IPS-15b (cell line): ENCODE results near the gene SEMA5B.

Source experiments
- H3K27me3 ChIP-seq: one replicate; pipeline ENCODE4 v1.6.1; 2013; ENCODE audit warnings: low read length; ENCODE audit not compliant: control insufficient read depth, insufficient read depth
- H3K36me3 ChIP-seq: one replicate; pipeline ENCODE4 v1.6.1; 2013; ENCODE audit warnings: low read length; ENCODE audit not compliant: control insufficient read depth, insufficient read depth
- H3K4me1 ChIP-seq: one replicate; pipeline ENCODE4 v1.6.1; 2013; ENCODE audit warnings: mild to moderate bottlenecking, low read length; ENCODE audit not compliant: control insufficient read depth, insufficient read depth
- H3K4me3 ChIP-seq: one replicate; pipeline ENCODE4 v1.5.1; 2013; ENCODE audit warnings: low read depth, low read length
- H3K9ac ChIP-seq: one replicate; pipeline ENCODE4 v1.6.1; 2013; ENCODE audit warnings: low read depth, mild to moderate bottlenecking, low read length
- H3K9me3 ChIP-seq: one replicate; pipeline ENCODE4 v1.6.1; 2013; ENCODE audit warnings: mild to moderate bottlenecking, low read length; ENCODE audit not compliant: control insufficient read depth, insufficient read depth

Gene SEMA5B

DNA sequence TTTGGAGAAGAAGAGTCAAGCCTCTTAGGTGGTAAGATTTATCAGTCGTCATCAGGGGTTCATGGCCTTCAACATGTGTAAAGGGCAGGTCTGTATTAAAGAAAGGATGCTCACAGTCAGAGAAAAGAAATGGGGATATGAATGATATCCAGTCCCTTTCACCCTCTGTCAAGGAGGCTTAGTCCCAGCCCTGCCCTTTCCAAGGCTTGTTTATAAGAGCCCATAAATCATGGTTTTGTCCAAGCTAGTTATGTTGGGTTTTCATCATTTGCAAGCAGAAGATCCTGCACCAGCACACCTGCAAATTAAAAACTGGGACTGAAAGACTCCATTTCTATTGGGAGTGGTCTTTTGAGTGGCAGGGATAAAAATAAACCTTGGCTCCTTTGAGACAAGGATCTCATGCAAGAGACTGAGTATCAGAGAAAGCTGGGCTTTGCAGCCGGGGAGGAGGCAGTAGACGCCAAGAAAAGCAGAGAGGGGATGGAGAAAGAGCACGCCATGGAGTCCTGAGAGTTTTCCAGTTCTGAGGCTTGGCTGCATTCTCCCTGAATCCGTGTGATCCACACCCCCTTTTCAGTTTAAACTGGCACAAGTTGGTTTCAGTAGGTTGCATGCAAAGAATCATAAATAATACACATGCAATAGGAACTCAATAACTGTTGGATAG, 26.7 kb upstream of the SEMA5B start:
- no peaks in the 10 kb centered on the region for H3K4me1 ChIP-seq
- no peak overlapping the region for H3K4me3 ChIP-seq

DNA sequence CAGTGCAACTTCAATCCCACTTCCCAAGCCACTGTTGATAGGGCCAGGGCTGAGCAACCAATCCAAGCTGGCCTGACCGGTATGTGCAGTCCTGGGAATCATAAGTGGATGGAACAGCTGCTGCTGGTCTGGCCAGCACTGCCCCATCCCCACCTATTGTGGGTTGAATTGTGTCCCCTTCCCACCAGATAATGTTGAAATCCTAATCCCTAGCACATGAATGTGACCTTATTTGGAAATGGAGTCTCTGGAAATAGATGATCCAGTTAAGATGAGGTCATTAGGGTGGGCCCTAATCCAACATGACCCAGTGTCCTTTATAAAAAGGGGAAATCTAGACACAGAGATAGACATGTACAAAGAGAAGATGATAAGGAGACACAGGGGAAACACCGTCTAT, 25.5 kb upstream of the SEMA5B start:
- Histone ChIP-seq H3K36me3 (no peaks in the 10 kb centered on the region), H3K9ac (no peak overlapping the region), H3K4me1 (no peaks in the 10 kb centered on the region), H3K4me3 (no peak overlapping the region), H3K27me3 (no peaks in the 10 kb centered on the region), H3K9me3 (no peaks in the 10 kb centered on the region)

More for the DNA sequence above, 26.7 kb upstream of the SEMA5B start:
- Histone ChIP-seq H3K9ac (no peak overlapping the region), H3K36me3 (no peaks in the 10 kb centered on the region), H3K27me3 (no peaks in the 10 kb centered on the region), H3K9me3 (no peaks in the 10 kb centered on the region)

DNA sequence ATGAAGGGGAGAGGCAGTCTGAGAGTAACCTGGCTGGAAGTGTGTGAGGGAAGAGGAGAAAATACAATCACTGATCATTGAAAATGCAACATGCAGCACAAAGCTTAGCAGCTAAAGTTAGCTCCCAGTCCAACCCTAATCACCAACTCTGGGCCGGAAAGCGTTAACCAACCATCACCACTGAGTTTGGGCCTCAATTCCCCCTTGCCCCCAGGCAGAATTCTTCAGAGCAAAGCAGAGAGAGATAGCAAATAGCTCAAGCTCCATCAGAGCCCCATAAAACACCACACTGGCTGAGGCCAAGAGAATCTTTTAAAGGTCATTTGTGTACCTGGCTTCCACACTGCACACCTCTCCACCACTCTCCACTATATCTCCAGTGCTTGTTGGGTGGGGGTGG, 23.1 kb upstream of the SEMA5B start:
- Histone ChIP-seq H3K36me3 (no peaks in the 10 kb centered on the region), H3K9ac (no peak overlapping the region), H3K4me3 (no peak overlapping the region), H3K9me3 (no peaks in the 10 kb centered on the region), H3K4me1 (no peaks in the 10 kb centered on the region), H3K27me3 (no peaks in the 10 kb centered on the region)

DNA sequence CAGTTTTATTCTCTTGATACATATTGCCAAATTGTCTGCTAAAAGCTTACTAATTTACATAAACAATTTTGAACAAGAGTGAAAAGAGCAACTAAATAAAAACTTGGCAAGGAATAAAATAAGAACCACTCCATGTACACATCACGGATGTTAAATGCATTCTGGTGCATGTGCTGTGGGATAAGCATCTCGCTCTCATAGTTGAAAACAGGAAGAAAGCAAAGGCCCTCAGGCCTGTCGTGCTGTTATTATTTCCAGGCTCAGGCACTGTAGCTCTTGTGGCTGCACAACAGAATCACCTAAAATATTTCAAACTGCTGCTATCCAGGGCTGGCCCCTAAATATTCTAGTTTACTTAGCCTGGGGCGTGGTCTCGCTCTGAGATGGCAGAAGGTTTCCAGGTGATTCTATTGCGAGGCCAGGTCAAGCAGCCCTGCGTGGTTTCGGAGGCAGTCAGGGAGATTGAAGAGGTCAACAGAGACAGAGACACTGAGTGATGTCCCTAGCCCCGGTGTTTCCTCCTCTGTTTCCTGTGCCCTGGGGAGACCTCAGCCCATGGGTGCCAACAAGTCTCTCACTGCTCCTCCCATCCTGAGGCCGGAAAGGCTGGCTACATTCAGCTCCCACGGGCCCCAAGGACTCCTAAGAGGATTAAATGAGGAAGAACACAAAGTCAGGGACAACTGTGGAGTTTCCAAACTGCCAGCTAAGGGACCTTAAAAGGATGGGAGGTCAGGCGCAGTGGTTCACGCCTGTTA, 21.1 kb upstream of the SEMA5B start:
- H3K36me3 ChIP-seq = no peaks in the 10 kb centered on the region
- H3K4me1 ChIP-seq = peaks cover 4% of the 10 kb centered on the region
- peaks cover 2% of the 10 kb centered on the region for H3K27me3 ChIP-seq
- no peak overlapping the region for H3K4me3 ChIP-seq
- H3K9ac ChIP-seq = no peak overlapping the region
- no peaks in the 10 kb centered on the region for H3K9me3 ChIP-seq

DNA sequence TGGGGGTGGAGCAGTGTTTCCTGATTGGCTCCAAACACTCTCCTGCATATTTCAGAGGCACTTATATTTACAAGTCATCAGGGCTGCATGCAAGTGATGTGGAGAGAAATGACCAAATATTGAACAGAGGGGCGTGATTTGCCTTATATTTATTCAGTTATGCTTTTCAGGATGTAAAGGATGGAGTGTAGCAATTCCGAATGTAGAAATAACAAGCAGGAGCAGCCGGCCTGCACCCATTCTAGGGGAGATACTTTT, 19.4 kb upstream of the SEMA5B start:
- Histone ChIP-seq H3K9me3 (no peaks in the 10 kb centered on the region), H3K36me3 (no peaks in the 10 kb centered on the region), H3K4me1 (peaks cover 4% of the 10 kb centered on the region), H3K9ac (no peak overlapping the region), H3K4me3 (no peak overlapping the region), H3K27me3 (peaks cover 2% of the 10 kb centered on the region)

DNA sequence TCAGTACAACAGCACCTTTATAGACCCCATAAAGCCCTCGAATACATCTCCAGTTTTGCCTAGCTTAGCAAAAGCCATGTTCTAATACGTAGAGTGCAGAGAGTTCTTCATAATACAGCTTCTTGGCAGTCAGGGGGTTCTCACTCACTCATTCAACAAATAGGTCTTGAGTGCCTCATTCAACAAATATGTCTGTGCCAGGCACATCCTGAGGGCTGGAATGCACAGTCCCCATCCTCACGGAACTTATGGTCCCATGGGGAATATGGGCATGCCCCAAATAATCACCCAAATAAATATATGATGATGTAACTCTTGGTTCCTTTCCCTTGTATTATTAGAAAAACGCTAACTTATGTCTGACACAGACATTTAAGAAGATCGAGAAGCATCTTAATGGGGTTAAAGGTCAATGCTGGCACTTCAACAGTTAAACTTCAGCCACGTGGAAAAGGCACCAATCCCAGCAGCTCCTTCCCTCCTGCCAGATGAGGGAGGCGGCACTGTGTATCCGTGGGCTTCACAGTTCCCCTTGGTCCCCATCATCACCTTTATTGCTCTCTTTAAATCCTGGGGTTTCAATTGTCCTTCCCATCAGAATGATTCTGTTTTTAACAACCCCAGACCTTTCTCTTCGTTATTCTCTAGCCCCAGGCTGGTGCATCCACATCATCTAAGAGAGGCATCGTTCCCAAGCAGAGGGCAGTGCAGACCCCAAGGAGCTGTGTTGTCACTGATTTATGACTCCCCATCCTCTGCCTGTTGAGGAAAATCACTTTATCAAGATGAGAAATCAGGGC, 18.9 kb upstream of the SEMA5B start:
- Histone ChIP-seq H3K4me1 (peaks cover 4% of the 10 kb centered on the region), H3K4me3 (no peak overlapping the region), H3K27me3 (peaks cover 2% of the 10 kb centered on the region), H3K9ac (no peak overlapping the region), H3K9me3 (no peaks in the 10 kb centered on the region), H3K36me3 (no peaks in the 10 kb centered on the region)

DNA sequence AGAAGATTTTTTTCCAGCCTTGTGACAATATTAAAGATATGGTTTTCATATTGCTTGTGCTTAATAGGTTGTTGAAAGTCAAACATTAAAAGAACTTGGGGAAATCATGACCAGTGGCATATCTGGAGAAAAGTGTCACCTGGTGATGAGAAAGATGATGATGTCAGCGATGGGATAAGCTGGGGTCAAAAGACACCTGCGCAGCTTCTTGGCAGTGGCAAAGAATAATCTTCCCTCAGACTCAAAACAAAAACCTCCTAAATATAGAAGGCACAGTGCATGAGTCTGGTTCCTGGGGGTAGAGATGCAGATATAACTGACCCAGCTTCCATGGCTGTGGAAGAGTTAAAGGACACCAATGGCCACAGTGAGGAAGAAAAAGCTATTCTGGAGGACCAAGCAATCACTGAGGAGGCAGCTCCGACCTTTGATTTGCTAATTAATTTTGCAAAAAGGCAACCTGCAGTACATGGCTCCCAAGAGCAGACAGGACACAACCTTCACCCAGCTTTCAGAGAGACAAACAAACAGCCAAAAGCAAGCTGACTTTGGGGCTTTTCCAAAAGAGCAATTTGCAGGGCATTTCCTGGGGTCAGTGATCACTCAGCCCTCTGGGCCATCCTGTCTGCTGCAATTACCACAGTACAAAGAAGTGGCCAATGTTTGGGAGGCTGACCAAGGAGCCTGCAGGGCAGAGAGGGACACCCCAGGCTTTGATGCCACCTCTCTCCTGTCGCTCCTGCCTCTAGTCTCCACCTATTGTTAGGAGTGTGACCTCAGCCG, 17.6 kb upstream of the SEMA5B start:
- Histone ChIP-seq H3K27me3 (peaks cover 2% of the 10 kb centered on the region), H3K4me1 (peaks cover 4% of the 10 kb centered on the region), H3K4me3 (no peak overlapping the region), H3K9ac (no peak overlapping the region), H3K36me3 (no peaks in the 10 kb centered on the region), H3K9me3 (no peaks in the 10 kb centered on the region)

DNA sequence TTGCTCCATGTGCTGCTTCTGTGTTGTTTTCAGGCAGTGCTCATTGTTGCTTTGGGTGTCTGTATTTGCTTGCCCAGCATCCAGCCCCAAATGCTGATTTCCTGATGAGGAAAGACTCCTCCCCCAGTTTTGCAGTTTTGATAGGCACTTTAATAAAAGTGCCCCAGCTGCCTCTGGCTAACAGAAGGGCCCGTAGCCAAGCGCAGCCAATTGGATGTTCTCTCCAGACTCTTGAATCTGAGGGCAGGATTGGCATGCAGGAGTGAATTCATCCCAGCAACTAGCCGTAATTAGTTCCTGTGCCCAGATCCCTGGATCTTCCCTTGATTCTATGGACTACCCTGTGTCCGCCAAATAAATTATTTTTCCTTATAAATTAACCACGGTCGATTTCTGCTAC, 14.8 kb upstream of the SEMA5B start:
- peaks cover 4% of the 10 kb centered on the region for H3K4me1 ChIP-seq
- peaks cover 2% of the 10 kb centered on the region for H3K27me3 ChIP-seq
- no peaks in the 10 kb centered on the region for H3K36me3 ChIP-seq
- no peak overlapping the region for H3K4me3 ChIP-seq
- no peaks in the 10 kb centered on the region for H3K9me3 ChIP-seq
- no peak overlapping the region for H3K9ac ChIP-seq

DNA sequence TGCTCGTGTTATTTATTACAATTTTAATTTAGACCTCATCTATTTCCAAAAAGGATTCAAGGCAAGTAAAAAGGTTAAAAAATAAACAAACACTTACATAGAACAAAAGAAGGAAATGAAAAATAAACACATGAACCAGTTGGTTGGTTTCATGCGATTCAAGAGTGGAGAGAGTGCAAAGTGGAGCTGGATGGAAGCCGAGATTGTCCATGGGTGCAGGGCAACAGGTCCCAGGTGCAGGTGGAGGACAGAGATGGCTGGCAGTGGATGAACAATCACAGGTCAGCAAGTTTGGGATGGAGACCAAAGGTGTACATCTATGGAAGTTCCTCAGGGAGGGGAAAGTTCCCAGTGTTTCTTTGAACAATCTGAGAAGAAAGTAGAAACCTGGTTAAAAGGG, 11.6 kb upstream of the SEMA5B start:
- H3K9me3 ChIP-seq = no peaks in the 10 kb centered on the region
- H3K9ac ChIP-seq = no peak overlapping the region
- no peaks in the 10 kb centered on the region for H3K27me3 ChIP-seq
- H3K4me1 ChIP-seq = no peaks in the 10 kb centered on the region
- H3K4me3 ChIP-seq = no peak overlapping the region
- no peaks in the 10 kb centered on the region for H3K36me3 ChIP-seq

DNA sequence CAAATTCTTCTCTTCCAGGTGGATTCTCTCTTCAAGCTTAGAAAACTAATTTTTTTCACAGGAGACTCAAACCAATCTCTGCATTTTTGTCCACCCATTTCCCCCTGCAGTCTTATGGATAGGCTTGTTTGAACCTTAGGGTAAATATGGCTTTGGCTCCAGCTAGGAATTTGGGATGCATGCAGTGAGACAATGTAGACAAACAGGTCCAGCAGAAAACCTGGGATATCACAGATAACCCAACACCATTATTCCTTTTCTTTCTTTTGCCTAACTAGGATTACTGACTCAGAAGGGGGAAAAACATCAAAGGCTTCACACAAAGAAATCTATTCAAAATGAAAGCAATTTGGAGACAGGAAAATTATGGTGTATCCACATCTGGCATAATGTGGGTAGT, 11.2 kb upstream of the SEMA5B start:
- Histone ChIP-seq H3K36me3 (no peaks in the 10 kb centered on the region), H3K9me3 (no peaks in the 10 kb centered on the region), H3K4me3 (no peak overlapping the region), H3K4me1 (no peaks in the 10 kb centered on the region), H3K9ac (no peak overlapping the region), H3K27me3 (no peaks in the 10 kb centered on the region)

DNA sequence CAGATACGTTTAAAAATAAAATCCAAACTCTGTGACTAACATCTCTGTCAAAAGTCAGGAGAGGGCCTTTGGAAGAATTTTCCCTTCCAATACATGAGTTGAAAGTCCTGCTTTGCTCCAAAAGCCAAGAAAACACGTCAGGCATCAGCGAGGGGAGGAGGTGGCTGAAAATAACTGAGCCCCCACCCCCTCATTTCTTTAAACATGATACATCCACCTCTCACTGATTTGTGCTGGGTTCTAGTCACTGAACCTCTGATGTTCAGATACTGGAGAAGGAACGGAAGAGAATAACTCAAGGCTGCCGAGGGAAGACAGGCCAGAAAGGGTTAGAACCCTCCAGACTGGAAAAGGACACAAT, 9.4 kb upstream of the SEMA5B start:
- Histone ChIP-seq H3K27me3 (no peaks in the 10 kb centered on the region), H3K9ac (no peak overlapping the region), H3K36me3 (no peaks in the 10 kb centered on the region), H3K9me3 (no peaks in the 10 kb centered on the region), H3K4me1 (no peaks in the 10 kb centered on the region), H3K4me3 (no peak overlapping the region)
